ENCODE measurements around the gene FARP1. TPM values are rescaled to one million over a fixed set of nuclear protein-coding genes. Genes with fewer than 3 reads are reported as not detected.
A peak's percentile ranks its signal among the peaks of the same experiment; 100 is the strongest.

The FARP1 gene
- total RNA-seq, 4 donors from 2014 or later: 11.0 to 27.2 (median 13.6) TPM

GRCh38 chr13:98175043-98175442 lies 32.1 kb downstream of the FARP1 start:
- Histone ChIP-seq H3K27me3 (no peaks in the 10 kb centered on the region), H3K4me1 (peaks cover 30% of the 10 kb centered on the region), H3K36me3 (no peaks in the 10 kb centered on the region), H3K4me3 (no peak overlapping the region), H3K9me3 (no peaks in the 10 kb centered on the region), H3K27ac (peak overlapping the region; percentile 80)
- no peak for DNase-seq (ENCODE audit: low spot score in 2 of 2)
- WGBS: 35% methylated on average over 3 of the region's 3 CpGs
- no peak for TF ChIP-seq CTCF (IDR thresholded peaks at IDR 0.05)
- TF ChIP-seq POLR2A (IDR thresholded peaks at IDR 0.05): no peak
- no peak for TF ChIP-seq EP300 (IDR thresholded peaks at IDR 0.05)
- no peak for TF ChIP-seq POLR2AphosphoS5 (IDR thresholded peaks at IDR 0.05)

GRCh38 chr13:98175823-98176222 lies 32.9 kb downstream of the FARP1 start:
- Histone ChIP-seq H3K4me3 (no peak overlapping the region), H3K27me3 (no peaks in the 10 kb centered on the region), H3K27ac (no peak overlapping the region), H3K36me3 (no peaks in the 10 kb centered on the region), H3K4me1 (peaks cover 30% of the 10 kb centered on the region), H3K9me3 (no peaks in the 10 kb centered on the region)
- 81% methylated on average over 3 of the region's 3 CpGs for WGBS
- no peak for TF ChIP-seq EP300 (IDR thresholded peaks at IDR 0.05)
- no peak for TF ChIP-seq CTCF (IDR thresholded peaks at IDR 0.05)
- no peak for TF ChIP-seq POLR2A (IDR thresholded peaks at IDR 0.05)
- TF ChIP-seq POLR2AphosphoS5 (IDR thresholded peaks at IDR 0.05): no peak
- no peak for DNase-seq (ENCODE audit: low spot score in 2 of 2)

GRCh38 chr13:98176777-98177608 lies 34.1 kb downstream of the FARP1 start, which contains the start of gene RNF113B:
TSS of gene RNF113B (minus strand) at chr13:98177269. CDS start at chr13:98177236, 33 bp downstream.
- Histone ChIP-seq H3K4me3 (no peak within 1 kb of the TSS), H3K27ac (no peak within 1 kb of the TSS), H3K9me3 (no peaks in the 10 kb centered on the region), H3K4me1 (peaks cover 24% of the 10 kb centered on the region), H3K36me3 (no peaks in the 10 kb centered on the region), H3K27me3 (no peaks in the 10 kb centered on the region)
- DNase-seq (ENCODE audit: low spot score in 2 of 2): no peak
- TF ChIP-seq POLR2AphosphoS5 (IDR thresholded peaks at IDR 0.05) (no peak), CTCF (IDR thresholded peaks at IDR 0.05) (no peak), EP300 (IDR thresholded peaks at IDR 0.05) (no peak), POLR2A (IDR thresholded peaks at IDR 0.05) (no peak)
- WGBS: 94% methylated on average over 53 of the region's 58 CpGs

- no peak overlapping the region for H3K27ac ChIP-seq
- no peak overlapping the region for H3K4me3 ChIP-seq
- H3K4me1 ChIP-seq: peaks cover 2% of the 10 kb centered on the region
- no peaks in the 10 kb centered on the region for H3K9me3 ChIP-seq
- no peak for DNase-seq (ENCODE audit: low spot score in 2 of 2)
- no peaks in the 10 kb centered on the region for H3K36me3 ChIP-seq
- WGBS: 80% methylated on average over 3 of the region's 3 CpGs
- no peaks in the 10 kb centered on the region for H3K27me3 ChIP-seq
- TF ChIP-seq POLR2A (IDR thresholded peaks at IDR 0.05) (no peak), POLR2AphosphoS5 (IDR thresholded peaks at IDR 0.05) (no peak), EP300 (IDR thresholded peaks at IDR 0.05) (no peak), CTCF (IDR thresholded peaks at IDR 0.05) (no peak)
These were observed 37.2 kb downstream of the FARP1 start for GRCh38 chr13:98180092-98180491.

- Histone ChIP-seq H3K27me3 (no peaks in the 10 kb centered on the region), H3K4me3 (no peak overlapping the region), H3K27ac (no peak overlapping the region), H3K4me1 (no peaks in the 10 kb centered on the region), H3K9me3 (no peaks in the 10 kb centered on the region), H3K36me3 (no peaks in the 10 kb centered on the region)
- WGBS: 91% methylated on average over 7 of the region's 7 CpGs
- DNase-seq (ENCODE audit: low spot score in 2 of 2): no peak
- TF ChIP-seq POLR2AphosphoS5 (IDR thresholded peaks at IDR 0.05) (no peak), CTCF (IDR thresholded peaks at IDR 0.05) (no peak), EP300 (IDR thresholded peaks at IDR 0.05) (no peak), POLR2A (IDR thresholded peaks at IDR 0.05) (no peak)
These were observed 38.4 kb downstream of the FARP1 start for GRCh38 chr13:98181111-98181815.

Measured in suprapubic skin (tissue), 4 donors.